Prostate gland (tissue), 2 donors: Measurements from ENCODE around the gene MAP3K15.

Source experiments
- CTCF ChIP-seq, 4 experiments: fragments of 200-600 bp in 2 of 4; fragments of 450-650 bp in 2 of 4; sonication (generic) in 2 of 4; IDR thresholded peaks; 1 replicate in 3 of 4; 2 replicates in 1 of 4; pipeline ENCODE4 v1.5.1; 2016 to 2019; ENCODE audit warnings: antibody characterized with exemption in 4 of 4, mild to moderate bottlenecking in 2 of 4, moderate library complexity in 2 of 4
- POLR2AphosphoS5 ChIP-seq: sonication (generic); formaldehyde crosslinking; IDR thresholded peaks from one replicate; pipeline ENCODE4 v1.6.1; 2017; ENCODE audit warnings: antibody characterized with exemption

DNA sequence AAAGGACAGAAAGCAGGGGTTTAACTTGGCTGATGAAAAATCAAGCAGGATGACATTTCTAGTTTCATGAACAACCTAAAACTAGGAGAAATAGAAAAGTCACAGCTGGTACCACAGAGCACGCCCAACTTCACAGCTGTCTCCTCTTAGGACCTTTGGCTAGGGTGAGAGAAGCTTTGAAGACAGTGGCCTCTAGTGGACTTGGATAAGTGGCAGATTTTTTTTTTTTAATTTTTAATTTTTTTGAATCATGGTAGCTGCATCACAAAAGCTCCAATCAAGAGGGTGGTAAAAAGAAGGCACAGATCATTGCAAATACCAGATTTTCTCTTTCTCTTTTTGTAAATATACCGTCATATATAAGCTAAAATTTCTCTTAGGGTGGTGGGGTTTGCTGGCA is 20.2 kb upstream of the MAP3K15 start:
- TF ChIP-seq CTCF (IDR thresholded peaks at IDR 0.05) (no peak), POLR2AphosphoS5 (no peak)
